IMR-90 (cell line): ENCODE measurements around the gene NFIA.

Experiments
- BHLHE40 ChIP-seq: fragments of 150-350 bp; IDR thresholded peaks from 2 replicates; pipeline ENCODE4 v1.6.1; 2016; ENCODE audit warnings: mild to moderate bottlenecking, low read depth, low read length
- CEBPB ChIP-seq: IDR thresholded peaks from 2 replicates; pipeline ENCODE4 v1.6.1; 2012; ENCODE audit warnings: low read depth, low read length, improper control_type of control experiment
- MAFK ChIP-seq: IDR thresholded peaks from 2 replicates; pipeline ENCODE4 v1.6.1; 2012; ENCODE audit warnings: low read depth, low read length, improper control_type of control experiment
- POLR2A ChIP-seq: IDR thresholded peaks from 2 replicates; pipeline ENCODE4 v1.6.1; 2012; ENCODE audit warnings: mild to moderate bottlenecking, low read depth, low read length
- RAD21 ChIP-seq: IDR thresholded peaks from 2 replicates; pipeline ENCODE4 v1.6.1; 2012; ENCODE audit warnings: low read length, improper control_type of control experiment
- TF ChIP-seq, protein P1 (sequence below): fragments of 150-350 bp; IDR thresholded peaks from 2 replicates; pipeline ENCODE4 v1.6.1; 2016; ENCODE audit warnings: low read depth, mild to moderate bottlenecking, low read length, moderate library complexity, borderline replicate concordance
- TF ChIP-seq, protein P2 (sequence below): conservative IDR thresholded peaks from 2 replicates; pipeline ENCODE4 v1.5.1; 2012; ENCODE audit warnings: mild to moderate bottlenecking, low read depth, low read length, improper control_type of control experiment

DNA sequence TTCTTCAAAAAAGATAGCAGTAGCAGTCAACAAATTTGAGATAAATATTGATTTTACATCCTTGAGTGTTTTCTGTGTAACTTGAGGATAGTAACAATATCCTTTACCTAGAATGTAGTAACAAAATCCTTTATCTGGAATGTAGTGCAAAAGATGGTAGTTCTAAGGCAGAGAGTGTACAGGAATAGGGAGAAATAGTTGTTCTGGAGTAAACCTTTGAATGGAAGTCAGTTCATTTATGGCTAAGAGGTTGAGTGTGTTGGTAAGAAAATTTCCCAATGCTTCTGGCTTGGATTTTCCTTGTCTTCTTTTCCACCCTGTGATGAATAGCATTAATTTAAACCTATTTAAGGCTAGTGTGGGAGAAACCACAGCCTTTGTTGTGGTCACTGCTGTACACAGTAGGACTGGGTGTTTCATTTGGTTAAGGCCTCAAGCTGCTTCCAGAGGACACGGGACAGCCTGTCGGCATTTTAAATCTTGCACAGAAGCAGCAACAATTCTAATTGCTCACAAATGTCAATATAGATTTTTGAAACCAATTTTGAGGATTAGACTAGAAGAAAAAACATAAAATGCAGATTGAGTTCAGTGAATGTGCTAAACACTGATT is 11.3 kb downstream of the NFIA start:
- TF ChIP-seq, protein P1, sequence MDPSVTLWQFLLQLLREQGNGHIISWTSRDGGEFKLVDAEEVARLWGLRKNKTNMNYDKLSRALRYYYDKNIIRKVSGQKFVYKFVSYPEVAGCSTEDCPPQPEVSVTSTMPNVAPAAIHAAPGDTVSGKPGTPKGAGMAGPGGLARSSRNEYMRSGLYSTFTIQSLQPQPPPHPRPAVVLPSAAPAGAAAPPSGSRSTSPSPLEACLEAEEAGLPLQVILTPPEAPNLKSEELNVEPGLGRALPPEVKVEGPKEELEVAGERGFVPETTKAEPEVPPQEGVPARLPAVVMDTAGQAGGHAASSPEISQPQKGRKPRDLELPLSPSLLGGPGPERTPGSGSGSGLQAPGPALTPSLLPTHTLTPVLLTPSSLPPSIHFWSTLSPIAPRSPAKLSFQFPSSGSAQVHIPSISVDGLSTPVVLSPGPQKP: no peak
- TF ChIP-seq, protein P2, sequence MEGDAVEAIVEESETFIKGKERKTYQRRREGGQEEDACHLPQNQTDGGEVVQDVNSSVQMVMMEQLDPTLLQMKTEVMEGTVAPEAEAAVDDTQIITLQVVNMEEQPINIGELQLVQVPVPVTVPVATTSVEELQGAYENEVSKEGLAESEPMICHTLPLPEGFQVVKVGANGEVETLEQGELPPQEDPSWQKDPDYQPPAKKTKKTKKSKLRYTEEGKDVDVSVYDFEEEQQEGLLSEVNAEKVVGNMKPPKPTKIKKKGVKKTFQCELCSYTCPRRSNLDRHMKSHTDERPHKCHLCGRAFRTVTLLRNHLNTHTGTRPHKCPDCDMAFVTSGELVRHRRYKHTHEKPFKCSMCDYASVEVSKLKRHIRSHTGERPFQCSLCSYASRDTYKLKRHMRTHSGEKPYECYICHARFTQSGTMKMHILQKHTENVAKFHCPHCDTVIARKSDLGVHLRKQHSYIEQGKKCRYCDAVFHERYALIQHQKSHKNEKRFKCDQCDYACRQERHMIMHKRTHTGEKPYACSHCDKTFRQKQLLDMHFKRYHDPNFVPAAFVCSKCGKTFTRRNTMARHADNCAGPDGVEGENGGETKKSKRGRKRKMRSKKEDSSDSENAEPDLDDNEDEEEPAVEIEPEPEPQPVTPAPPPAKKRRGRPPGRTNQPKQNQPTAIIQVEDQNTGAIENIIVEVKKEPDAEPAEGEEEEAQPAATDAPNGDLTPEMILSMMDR: no peak
- TF ChIP-seq POLR2A (no peak), MAFK (no peak), RAD21 (no peak), BHLHE40 (no peak), CEBPB (no peak)
